PFSK-1 (cell line): ENCODE results near the gene GPC6.

Experiments used
- FOXP2 ChIP-seq: optimal IDR thresholded peaks from 2 replicates; pipeline ENCODE3; 2011; ENCODE audit warnings: borderline replicate concordance, control low read depth, inconsistent platforms; ENCODE audit not compliant: insufficient read depth; ENCODE audit errors: extremely low read length, extremely low read depth
- POLR2AphosphoS5 ChIP-seq: IDR thresholded peaks from 2 replicates; pipeline ENCODE4 v1.6.1; 2012; ENCODE audit warnings: low read depth, mild to moderate bottlenecking, control low read depth, low read length, moderate library complexity
- REST ChIP-seq, 2 experiments: IDR thresholded peaks; 2 replicates each; pipeline versions ENCODE4 v1.6.1 to v1.8.0; 2011 to 2012; ENCODE audit warnings: low read depth in 2 of 2, low read length in 2 of 2, control low read depth in 1 of 2, inconsistent platforms in 1 of 2, mild to moderate bottlenecking in 1 of 2, moderate library complexity in 1 of 2; ENCODE audit not compliant: insufficient read depth in 1 of 2
- SIN3A ChIP-seq: IDR thresholded peaks from 2 replicates; pipeline ENCODE4 v1.6.1; 2012; ENCODE audit warnings: mild to moderate bottlenecking, low read length, moderate library complexity, borderline replicate concordance; ENCODE audit not compliant: insufficient read depth
- TAF1 ChIP-seq: IDR thresholded peaks from 2 replicates; pipeline ENCODE4 v1.6.1; 2012; ENCODE audit warnings: low read length, control low read depth, borderline replicate concordance; ENCODE audit not compliant: insufficient read depth

Gene GPC6

GRCh38 chr13:93413972-93414717 lies 187.5 kb downstream of the GPC6 start:
- TF ChIP-seq REST (IDR thresholded peaks at IDR 0.05; ENCODE audit: insufficient read depth in 1 of 2, low read depth in 2 of 2, low read length in 2 of 2), result peak in 1 of 2 experiments; percentile 39; a peak in 1 of 4 replicates
- no peak for TF ChIP-seq POLR2AphosphoS5
- no peak for TF ChIP-seq SIN3A
- no peak for TF ChIP-seq TAF1
- no peak for TF ChIP-seq FOXP2

GRCh38 chr13:93416736-93417355 lies 190.2 kb downstream of the GPC6 start:
- no peak for TF ChIP-seq SIN3A
- no peak for TF ChIP-seq FOXP2
- TF ChIP-seq TAF1, result no peak
- TF ChIP-seq REST (IDR thresholded peaks at IDR 0.05; ENCODE audit: insufficient read depth in 1 of 2, low read depth in 2 of 2, low read length in 2 of 2), result no peak
- TF ChIP-seq POLR2AphosphoS5, result no peak

GRCh38 chr13:93418398-93418797 lies 191.8 kb downstream of the GPC6 start:
- TF ChIP-seq TAF1 (no peak), REST (IDR thresholded peaks at IDR 0.05; ENCODE audit: insufficient read depth in 1 of 2, low read depth in 2 of 2, low read length in 2 of 2) (no peak), SIN3A (no peak), FOXP2 (no peak)

- TF ChIP-seq FOXP2 (no peak), SIN3A (no peak), TAF1 (no peak), REST (IDR thresholded peaks at IDR 0.05; ENCODE audit: insufficient read depth in 1 of 2, low read depth in 2 of 2, low read length in 2 of 2) (no peak), POLR2AphosphoS5 (no peak)
These were observed 193.6 kb downstream of the GPC6 start for GRCh38 chr13:93420206-93420605.

- TF ChIP-seq REST (IDR thresholded peaks at IDR 0.05; ENCODE audit: insufficient read depth in 1 of 2, low read depth in 2 of 2, low read length in 2 of 2), result no peak
- TF ChIP-seq SIN3A, result no peak
- no peak for TF ChIP-seq TAF1
- no peak for TF ChIP-seq FOXP2
- TF ChIP-seq POLR2AphosphoS5, result no peak
These were observed 194.3 kb downstream of the GPC6 start for GRCh38 chr13:93420887-93421286.
